ENCODE data around the gene POU2F3. TPM values are rescaled to one million over a fixed set of nuclear protein-coding genes. Genes with fewer than 3 reads are reported as not detected.

The POU2F3 gene
- total and polyA plus RNA-seq, 2 of the 13 experiments (the other 11 are each of a cell fraction or from before 2014, with no cell fraction given), result not detected

- TF ChIP-seq GLMP (CRISPR knock-in tag; IDR thresholded peaks at IDR 0.05; ENCODE audit: borderline replicate concordance) (no peak), AHDC1 (CRISPR knock-in tag; IDR thresholded peaks at IDR 0.05; ENCODE audit: borderline replicate concordance) (no peak), ZKSCAN5 (CRISPR knock-in tag; IDR thresholded peaks at IDR 0.05) (no peak), TP53 (CRISPR knock-in tag; conservative IDR thresholded peaks at IDR 0.05) (no peak), SNAPC4 (CRISPR knock-in tag; IDR thresholded peaks at IDR 0.05) (0 out of 2 replicates have a peak, but pooled peaks have one; percentile 31), FOXP4 (CRISPR knock-in tag; IDR thresholded peaks at IDR 0.05) (0 out of 2 replicates have a peak, but pooled peaks have one; percentile 20), ZNF670 (CRISPR knock-in tag; IDR thresholded peaks at IDR 0.05; ENCODE audit: borderline replicate concordance) (no peak), ZNF761 (CRISPR knock-in tag; conservative IDR thresholded peaks at IDR 0.05) (0 out of 2 replicates have a peak, but pooled peaks have one; percentile 31), ZNF484 (CRISPR knock-in tag; IDR thresholded peaks at IDR 0.05; ENCODE audit: borderline replicate concordance, low read depth) (no peak), KDM5B (CRISPR knock-in tag; IDR thresholded peaks at IDR 0.05; ENCODE audit: borderline replicate concordance) (peak; percentile 63; the same call in 1 of the 2 replicates), ATM (IDR thresholded peaks at IDR 0.05; ENCODE audit: borderline replicate concordance) (no peak), ZNF543 (CRISPR knock-in tag; IDR thresholded peaks at IDR 0.05) (no peak), ZBTB38 (CRISPR knock-in tag; IDR thresholded peaks at IDR 0.05) (peak; percentile 54), AKAP8 (CRISPR knock-in tag; IDR thresholded peaks at IDR 0.05) (no peak)
Observed at GRCh38 chr11:120209746-120210625, 30.0 kb upstream of the POU2F3 start (continued).
